HepG2 (cell line): ENCODE data around the gene MARS1. TPM values are rescaled to one million over a fixed set of nuclear protein-coding genes. Genes with fewer than 3 reads are reported as not detected.
A peak's percentile ranks its signal among the peaks of the same experiment; 100 is the strongest.

ENCODE experiments used
- HDAC6 ChIP-seq: fragments of 200-600 bp; sonication (generic); IDR thresholded peaks from 2 replicates; pipeline ENCODE4 v1.7.0; 2017; ENCODE audit warnings: mild to moderate bottlenecking, antibody characterized with exemption, low read length, low read depth
- KIAA2018 ChIP-seq: sonication (generic); formaldehyde crosslinking; IDR thresholded peaks from 2 replicates; pipeline ENCODE4 v1.5.0; 2020; ENCODE audit warnings: mild to moderate bottlenecking, missing genetic modification reagents, borderline replicate concordance
- MAX ChIP-seq: IDR thresholded peaks from 2 replicates; pipeline ENCODE4 v1.6.1; 2012; ENCODE audit warnings: inconsistent platforms
- PHF8 ChIP-seq: sonication (generic); formaldehyde crosslinking; IDR thresholded peaks from 2 replicates; pipeline ENCODE4 v1.5.0; 2020; ENCODE audit warnings: missing genetic modification reagents
- ZNF142 ChIP-seq: sonication (generic); formaldehyde crosslinking; IDR thresholded peaks from 2 replicates; pipeline ENCODE4 v1.4.0; 2020; ENCODE audit warnings: missing genetic modification reagents
- ZNF770 ChIP-seq: sonication (generic); formaldehyde crosslinking; IDR thresholded peaks from 2 replicates; pipeline ENCODE4 v1.5.0; 2020; ENCODE audit warnings: mild to moderate bottlenecking, missing genetic modification reagents
- polyA plus RNA-seq, 8 experiments: library from polyadenylated mRNA; depleted of rRNA in 3 of 8; stranded (reverse) in 7 of 8; unstranded in 1 of 8; fragments of >200 nt; fragmentation: Illumina TruSeq in 4 of 8; extraction: Trizol in 4 of 8; gene quantifications; 2 replicates each; pipeline versions ENCODE4 v1.2.1 to v1.2.3, GENCODE V29; 2011 to 2016; ENCODE audit warnings: low read depth in 4 of 8, missing spikeins in 1 of 8, mixed read lengths in 1 of 8; ENCODE audit not compliant: insufficient read depth in 1 of 8
- total RNA-seq, 5 experiments: library from RNA; depleted of rRNA; stranded (reverse); fragments of >200 nt; fragmentation: Illumina TruSeq; extraction: Trizol; gene quantifications; 2 replicates each; pipeline ENCODE4 v1.2.3, GENCODE V29; 2016; ENCODE audit warnings: low read depth in 1 of 5
- TF ChIP-seq, protein P1 (sequence below): sonication (generic); formaldehyde crosslinking; IDR thresholded peaks from 2 replicates; pipeline ENCODE4 v1.8.0; 2022; ENCODE audit warnings: mild to moderate bottlenecking, missing genetic modification reagents; ENCODE audit not compliant: insufficient replicate concordance

MARS1 gene
- total and polyA plus RNA-seq, 2 of the 13 experiments (the other 11 are each of a cell fraction or from before 2014, with no cell fraction given) = 115 to 181 TPM

DNA sequence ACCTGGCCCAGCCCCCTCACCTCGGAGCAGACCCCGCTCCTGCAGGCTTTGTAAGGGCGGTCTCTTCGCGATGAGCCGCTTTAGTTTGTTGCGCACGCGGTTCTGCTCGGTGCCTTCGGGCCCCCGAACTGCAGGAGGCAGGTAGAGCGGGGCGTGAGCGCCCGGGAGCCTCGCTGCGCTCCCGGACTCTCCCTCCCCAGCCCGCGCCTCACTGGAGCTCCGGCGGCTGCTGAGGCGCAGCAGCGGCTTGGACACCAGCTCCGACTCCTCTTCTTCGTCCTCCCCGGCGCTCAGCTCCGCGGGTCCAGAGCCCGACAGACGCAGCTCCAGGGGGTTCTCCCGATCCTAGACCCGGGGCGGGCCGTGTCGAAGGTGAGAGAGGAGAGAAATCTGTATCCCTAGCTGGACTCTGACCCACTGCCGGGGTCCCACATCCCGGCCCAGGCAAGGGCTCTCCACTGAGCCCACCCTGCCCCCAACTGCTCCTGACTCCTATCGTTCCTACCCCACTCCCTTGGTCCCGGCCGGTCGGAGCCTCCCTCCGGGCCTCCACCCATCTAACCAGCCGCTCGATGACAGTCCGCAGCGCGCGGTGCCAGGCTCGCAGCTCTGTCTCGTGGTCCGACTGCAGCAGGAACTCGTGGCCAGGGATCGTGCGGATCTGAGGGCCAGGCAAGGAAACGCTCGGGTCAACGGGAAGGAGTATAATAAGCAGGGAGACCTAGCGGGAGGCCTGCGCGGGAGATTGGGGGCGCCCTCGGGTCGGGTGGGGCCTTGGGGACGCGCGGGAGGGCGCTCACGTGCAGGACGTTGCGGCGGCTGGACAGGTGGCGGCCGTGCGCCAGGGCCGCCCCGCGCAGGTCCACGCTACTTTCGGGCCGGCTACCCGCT, 12.4 kb upstream of the MARS1 start (continued):
- peak; percentile 48; the same call in 1 of the 2 replicates for TF ChIP-seq ZNF770 (CRISPR knock-in tag)
- TF ChIP-seq, protein P1, sequence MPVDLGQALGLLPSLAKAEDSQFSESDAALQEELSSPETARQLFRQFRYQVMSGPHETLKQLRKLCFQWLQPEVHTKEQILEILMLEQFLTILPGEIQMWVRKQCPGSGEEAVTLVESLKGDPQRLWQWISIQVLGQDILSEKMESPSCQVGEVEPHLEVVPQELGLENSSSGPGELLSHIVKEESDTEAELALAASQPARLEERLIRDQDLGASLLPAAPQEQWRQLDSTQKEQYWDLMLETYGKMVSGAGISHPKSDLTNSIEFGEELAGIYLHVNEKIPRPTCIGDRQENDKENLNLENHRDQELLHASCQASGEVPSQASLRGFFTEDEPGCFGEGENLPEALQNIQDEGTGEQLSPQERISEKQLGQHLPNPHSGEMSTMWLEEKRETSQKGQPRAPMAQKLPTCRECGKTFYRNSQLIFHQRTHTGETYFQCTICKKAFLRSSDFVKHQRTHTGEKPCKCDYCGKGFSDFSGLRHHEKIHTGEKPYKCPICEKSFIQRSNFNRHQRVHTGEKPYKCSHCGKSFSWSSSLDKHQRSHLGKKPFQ (CRISPR knock-in tag) = no peak
- TF ChIP-seq ZNF142 = peak; percentile 76; the same call in 1 of the 2 replicates
- no peak for TF ChIP-seq KIAA2018 (CRISPR knock-in tag)
- TF ChIP-seq PHF8 = peak; percentile 24; the same call in 1 of the 2 replicates
- peak; percentile 52; the same call in 1 of the 2 replicates for TF ChIP-seq MAX
- no peak for TF ChIP-seq HDAC6
